ENCODE results near the gene TAOK3.
"Not testable (repeated sequence)": the region's sequence is repeated elsewhere in the genome, so short reads cannot be mapped to it uniquely, and the experiment has no call there.

Gene TAOK3

DNA sequence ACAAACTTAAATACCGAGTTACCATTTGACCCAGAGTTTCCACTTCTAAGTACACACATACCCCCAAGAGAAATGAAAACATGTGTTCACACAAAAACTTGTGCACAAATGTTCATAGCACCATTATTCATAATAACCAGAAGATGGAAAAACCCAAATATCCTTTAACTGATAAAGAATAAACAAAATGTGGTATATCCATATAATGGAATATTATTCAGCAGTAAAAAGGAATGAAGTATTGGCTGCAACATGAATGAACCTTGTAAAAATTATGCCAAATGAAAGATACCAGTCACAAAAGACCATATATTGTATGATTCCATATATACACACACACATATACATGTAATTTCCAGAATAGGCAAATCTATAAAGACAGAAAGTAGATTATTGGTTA, 116.4 kb downstream of the TAOK3 start:
- DNase-seq (ENCODE audit: low read depth), result no peak
- TF ChIP-seq, protein P1, sequence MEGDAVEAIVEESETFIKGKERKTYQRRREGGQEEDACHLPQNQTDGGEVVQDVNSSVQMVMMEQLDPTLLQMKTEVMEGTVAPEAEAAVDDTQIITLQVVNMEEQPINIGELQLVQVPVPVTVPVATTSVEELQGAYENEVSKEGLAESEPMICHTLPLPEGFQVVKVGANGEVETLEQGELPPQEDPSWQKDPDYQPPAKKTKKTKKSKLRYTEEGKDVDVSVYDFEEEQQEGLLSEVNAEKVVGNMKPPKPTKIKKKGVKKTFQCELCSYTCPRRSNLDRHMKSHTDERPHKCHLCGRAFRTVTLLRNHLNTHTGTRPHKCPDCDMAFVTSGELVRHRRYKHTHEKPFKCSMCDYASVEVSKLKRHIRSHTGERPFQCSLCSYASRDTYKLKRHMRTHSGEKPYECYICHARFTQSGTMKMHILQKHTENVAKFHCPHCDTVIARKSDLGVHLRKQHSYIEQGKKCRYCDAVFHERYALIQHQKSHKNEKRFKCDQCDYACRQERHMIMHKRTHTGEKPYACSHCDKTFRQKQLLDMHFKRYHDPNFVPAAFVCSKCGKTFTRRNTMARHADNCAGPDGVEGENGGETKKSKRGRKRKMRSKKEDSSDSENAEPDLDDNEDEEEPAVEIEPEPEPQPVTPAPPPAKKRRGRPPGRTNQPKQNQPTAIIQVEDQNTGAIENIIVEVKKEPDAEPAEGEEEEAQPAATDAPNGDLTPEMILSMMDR (conservative IDR thresholded peaks at IDR 0.05; ENCODE audit: low read depth, low read length), result no peak
- no peak overlapping the region for H3K4me3 ChIP-seq (ENCODE audit: low read depth, low read length)

DNA sequence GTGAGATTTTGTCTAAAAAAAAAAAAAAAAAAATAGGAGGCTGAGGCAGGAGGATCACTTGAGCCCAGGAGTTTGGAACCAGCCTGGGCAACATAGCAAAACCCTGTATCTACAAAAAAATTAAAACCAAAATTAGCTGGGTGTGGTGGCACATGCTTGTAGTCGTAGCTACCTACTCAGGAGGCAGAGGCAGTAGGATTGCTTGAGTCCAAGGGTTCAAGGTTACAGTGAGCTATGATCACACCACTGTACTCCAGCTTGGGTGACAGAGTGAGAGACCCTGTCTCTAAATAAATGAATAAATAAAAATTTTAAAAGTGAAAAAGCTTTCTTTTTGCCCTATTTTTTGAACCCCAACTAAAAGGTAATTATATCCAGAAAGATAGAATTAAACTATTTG, 123.2 kb downstream of the TAOK3 start:
- TF ChIP-seq, protein P1 (conservative IDR thresholded peaks at IDR 0.05; ENCODE audit: low read depth, low read length), result no peak
- DNase-seq (ENCODE audit: low read depth), result no peak
- H3K4me3 ChIP-seq (ENCODE audit: low read depth, low read length), result no peak overlapping the region

DNA sequence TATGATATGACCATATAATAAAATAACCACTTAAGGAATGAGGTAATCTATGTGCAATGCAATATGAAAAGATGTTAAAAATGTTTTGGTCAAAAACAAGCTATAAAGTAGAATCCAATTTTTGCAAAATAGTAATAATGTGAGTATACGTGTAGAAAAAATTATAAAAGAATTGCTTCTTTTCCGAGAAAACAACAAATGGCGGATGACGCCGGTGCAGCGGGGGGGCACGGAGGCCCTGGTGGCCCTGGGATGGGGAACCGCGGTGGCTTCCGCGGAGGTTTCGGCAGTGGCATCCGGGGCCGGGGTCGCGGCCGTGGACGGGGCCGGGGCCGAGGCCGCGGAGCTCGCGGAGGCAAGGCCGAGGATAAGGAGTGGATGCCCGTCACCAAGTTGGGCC, 126.8 kb downstream of the TAOK3 start:
- H3K4me3 ChIP-seq (ENCODE audit: low read depth, low read length); DNase-seq (ENCODE audit: low read depth): not testable (repeated sequence)

DNA sequence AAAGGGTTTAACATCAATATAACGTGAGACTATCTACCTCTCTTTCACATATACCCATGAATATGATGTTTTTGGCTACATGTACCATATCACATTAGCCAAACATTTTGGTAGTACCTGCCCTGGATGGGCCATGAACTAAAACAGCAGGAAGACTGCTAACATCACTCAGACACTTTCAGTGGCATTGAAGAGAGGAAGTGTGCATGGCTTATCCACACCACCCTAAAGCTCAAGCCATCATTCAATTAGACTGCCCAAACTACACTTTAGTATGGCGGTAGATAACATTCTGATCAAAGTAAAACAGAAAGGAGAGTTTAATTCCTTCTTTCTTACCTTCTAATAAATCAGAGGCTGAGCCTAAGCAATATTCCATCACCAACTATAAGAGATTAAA, 133.8 kb downstream of the TAOK3 start:
- DNase-seq (ENCODE audit: low read depth), result no peak
- TF ChIP-seq, protein P1 (conservative IDR thresholded peaks at IDR 0.05; ENCODE audit: low read depth, low read length), result no peak

DNA sequence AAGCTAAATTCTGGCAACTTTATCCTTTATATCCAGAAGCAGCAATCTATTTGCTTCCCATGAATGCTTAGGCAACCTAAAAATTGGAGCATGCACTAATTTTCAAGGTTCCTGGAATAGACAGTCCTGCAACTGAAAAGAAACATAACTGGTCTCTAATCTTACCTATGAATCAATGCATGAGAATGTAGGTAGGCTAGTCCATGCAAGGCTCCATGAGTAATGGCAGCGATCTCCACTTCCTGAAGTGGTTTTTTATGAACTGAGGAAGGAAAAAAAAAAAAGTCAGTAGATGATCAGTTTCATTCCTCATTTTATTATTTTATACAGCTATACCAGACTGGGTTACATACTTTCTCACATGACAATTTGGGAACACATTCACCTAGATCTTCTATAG, 134.8 kb downstream of the TAOK3 start:
- TF ChIP-seq, protein P1 (conservative IDR thresholded peaks at IDR 0.05; ENCODE audit: low read depth, low read length), result no peak
- no peak overlapping the region for H3K4me3 ChIP-seq (ENCODE audit: low read depth, low read length)
- peak; percentile 57 for DNase-seq (ENCODE audit: low read depth)

More for the DNA sequence above, 133.8 kb downstream of the TAOK3 start:
- H3K4me3 ChIP-seq (ENCODE audit: low read depth, low read length), result no peak overlapping the region

DNA sequence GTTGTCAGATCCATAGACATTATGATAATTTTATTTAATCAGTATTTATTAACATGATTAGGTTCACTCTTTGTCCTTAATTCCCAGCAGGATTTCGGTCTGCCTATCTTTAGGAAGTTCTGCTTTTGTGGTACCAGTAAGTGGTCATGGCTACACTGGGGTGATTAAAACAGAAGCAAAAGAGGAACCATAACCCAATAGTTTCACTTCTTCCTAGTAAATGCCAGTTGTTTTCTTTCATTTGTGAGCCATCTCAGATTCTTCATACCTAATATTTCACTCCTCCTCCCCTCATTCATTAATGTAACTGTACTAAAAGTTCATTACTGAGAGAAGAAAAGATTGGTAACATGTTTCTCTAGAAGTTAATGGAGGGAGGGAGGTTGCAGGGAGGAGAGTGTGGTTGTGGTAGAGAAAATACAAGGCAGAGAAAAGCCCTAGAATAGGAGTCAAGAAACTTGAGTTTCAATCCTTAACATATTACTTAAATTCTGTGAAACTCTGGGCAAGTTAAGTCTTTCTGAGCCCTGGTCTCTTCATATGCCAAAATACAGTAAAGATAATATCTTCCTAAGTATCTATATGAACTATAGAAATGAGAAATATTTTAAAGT, 135.5 kb downstream of the TAOK3 start:
- TF ChIP-seq, protein P1 (conservative IDR thresholded peaks at IDR 0.05; ENCODE audit: low read depth, low read length), result no peak
- no peak overlapping the region for H3K4me3 ChIP-seq (ENCODE audit: low read depth, low read length)
- no peak for DNase-seq (ENCODE audit: low read depth)

DNA sequence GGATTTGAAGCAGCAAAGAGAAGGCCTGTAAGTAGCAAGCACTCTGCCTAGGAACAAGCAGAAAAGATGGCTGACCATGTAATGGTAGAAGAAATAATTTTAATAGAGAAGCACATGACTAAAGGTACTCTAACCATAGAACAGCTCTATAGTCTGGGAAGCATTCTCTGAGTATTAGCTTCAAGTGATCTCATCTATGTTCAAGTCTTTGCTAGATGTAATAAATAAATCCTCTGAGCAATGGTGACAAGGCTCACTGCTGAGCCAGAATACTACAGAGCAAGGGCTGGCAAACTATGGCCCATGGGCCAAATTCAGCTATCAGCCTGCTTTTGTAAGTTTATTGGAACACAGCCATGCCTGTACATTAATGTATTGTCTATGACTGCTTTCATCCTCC, 152.0 kb downstream of the TAOK3 start:
- DNase-seq (ENCODE audit: low read depth), result no peak
- TF ChIP-seq, protein P1 (conservative IDR thresholded peaks at IDR 0.05; ENCODE audit: low read depth, low read length), result no peak
- no peak overlapping the region for H3K4me3 ChIP-seq (ENCODE audit: low read depth, low read length)

Data from choroid plexus epithelial cell (primary cell).